GM18519 (cell line): Measurements from ENCODE around the gene UBE2E1.
A peak's percentile ranks its signal among the peaks of the same experiment; 100 is the strongest.

ENCODE experiments used
- ATAC-seq: cut with Tn5 transposase; IDR thresholded peaks from one replicate; pipeline ENCODE4 v1.9.1; 2021; ENCODE audit warnings: mild to moderate bottlenecking, moderate library complexity; ENCODE audit not compliant: unreplicated experiment, low FRiP score

UBE2E1 gene

DNA sequence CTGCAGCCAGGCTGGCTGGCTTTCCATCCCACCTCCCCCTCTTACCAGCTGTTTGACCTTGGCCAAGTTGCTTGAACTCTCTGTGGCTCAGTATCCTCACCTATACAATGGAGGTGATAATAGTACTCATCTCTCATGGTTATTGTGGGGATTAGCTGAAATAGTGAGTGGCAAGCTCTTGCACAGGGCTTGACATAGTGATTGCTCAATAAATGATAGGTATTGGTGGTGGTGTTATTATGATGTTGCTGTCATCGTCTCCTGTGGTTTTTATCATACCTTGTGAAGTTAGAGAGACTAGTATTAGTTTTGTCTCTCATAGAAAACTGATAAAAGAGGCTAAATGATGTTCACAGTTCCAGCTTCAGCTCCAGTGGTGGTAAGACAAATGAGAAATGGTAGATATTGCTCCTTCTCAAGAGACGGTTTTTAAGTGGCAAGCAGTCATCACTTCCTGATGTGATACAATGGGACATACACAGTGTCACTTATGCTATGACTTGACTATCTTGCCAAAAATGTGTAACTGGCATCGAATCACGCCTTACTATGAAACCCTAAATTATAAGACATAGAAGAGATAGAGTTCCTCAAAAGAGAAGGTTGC is 12.1 kb upstream of the UBE2E1 start:
- ATAC-seq: no peak

DNA sequence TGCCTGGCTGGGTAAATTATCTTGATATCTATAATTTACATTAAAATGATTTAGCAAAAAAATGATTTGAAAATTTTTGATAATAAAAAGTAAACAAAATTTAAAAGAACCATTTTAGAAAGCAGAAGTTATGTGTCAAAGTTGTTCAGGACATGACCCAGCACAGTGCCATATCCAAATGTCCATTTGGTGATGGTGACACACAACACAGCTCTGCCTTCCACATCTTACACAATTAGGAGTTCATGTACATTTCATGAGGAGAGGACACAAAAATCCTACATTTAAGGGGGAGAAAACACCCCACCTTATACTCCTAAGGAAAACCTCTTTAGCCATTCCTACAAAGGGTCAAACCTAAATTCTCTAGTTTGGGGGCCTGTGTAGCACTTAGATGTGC is 10.7 kb upstream of the UBE2E1 start:
- no peak for ATAC-seq

DNA sequence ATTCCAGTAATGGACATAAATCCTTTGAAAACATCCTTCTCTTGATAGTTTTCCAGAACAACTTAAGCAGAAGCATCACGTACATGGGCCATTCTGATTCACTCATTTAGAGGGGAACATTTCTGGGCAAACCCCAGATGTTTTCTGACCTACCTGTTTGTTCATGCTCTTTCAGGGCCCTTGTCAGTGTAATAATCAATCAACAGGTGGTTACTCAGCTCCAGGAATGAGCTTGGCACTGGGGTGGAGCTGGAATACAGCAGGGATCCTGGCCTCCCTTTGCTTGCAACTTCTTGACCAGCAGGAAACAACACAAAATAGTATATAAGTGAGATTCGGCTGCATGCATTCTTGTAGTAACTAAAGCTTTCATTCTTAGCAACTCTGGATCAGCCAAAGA is 9.2 kb upstream of the UBE2E1 start:
- no peak for ATAC-seq

DNA sequence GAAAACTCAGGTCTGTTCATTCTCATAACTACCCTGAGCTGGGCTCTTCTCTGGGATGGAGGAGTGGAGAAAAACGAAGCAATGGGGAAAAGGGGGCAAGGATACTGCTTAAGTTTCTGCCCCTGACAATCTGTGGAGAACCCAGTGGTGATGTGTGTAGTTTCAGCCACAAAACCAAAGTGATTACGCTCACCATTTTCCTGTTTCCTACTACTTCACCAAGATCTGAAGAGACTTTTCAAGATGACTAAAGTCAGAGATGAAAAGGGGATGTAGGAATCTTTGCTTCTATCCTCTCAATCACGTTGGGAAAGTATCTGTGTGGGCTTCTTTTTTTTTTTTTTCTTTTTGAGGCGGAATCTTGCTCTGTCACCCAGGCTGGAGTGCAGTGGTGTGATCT is 8.3 kb upstream of the UBE2E1 start:
- peak; percentile 74 for ATAC-seq

DNA sequence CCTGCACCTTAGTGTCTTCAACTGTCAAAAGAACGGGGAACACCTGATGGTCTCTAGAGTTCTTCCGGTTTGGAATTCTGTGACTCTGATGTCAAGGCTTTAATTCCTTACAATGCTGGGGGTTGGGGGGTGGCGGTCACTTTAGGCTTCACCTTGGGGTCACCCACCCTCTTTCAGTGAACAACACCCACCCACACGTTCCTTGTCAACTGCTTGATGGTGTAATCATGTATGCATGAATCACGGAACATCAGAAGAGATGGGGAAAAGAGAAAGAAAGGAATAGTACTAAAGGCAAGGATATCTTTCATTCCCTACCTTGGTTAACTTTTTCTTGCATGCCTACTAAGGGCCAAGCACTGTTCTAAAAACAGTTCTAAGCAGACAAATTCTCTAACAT is 7.3 kb upstream of the UBE2E1 start:
- no peak for ATAC-seq

DNA sequence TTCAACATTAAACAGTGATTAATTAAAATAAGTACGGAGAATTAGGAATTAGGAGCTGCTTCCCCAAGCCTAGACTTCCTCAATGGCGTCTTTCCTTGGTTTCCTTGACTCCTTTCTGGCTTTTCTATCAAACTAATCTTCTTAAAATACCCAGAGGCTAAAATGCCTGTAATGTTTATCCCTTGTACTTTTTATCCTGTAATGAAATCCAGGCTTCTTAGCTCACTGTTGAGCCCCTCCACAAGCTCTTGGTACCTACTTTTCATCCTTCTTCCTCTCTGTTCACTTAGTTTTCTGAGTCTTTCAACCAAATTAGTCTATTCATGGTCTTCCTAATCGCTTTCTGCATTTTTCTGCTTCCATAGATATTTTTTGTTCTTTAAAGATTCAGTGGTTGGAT is 6.9 kb upstream of the UBE2E1 start:
- ATAC-seq: no peak

DNA sequence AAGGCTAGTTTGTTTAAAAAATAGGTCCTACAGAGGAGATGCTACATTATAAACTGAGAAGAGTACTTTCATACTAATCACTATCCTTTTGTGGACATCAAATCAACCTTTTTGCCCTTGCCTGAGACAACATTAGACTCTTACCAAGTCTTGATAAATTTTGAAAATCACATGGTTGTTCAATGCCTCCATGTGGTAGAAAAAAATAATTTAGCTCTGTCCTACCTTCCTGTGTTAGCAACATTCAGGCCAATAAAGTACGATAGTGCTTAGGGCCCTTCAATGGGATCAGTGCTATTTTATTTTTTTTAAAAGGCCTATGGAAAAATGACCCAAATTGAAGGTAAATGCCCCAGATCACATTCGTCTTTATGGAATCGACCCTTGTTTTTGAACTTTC is 5.0 kb upstream of the UBE2E1 start:
- no peak for ATAC-seq

DNA sequence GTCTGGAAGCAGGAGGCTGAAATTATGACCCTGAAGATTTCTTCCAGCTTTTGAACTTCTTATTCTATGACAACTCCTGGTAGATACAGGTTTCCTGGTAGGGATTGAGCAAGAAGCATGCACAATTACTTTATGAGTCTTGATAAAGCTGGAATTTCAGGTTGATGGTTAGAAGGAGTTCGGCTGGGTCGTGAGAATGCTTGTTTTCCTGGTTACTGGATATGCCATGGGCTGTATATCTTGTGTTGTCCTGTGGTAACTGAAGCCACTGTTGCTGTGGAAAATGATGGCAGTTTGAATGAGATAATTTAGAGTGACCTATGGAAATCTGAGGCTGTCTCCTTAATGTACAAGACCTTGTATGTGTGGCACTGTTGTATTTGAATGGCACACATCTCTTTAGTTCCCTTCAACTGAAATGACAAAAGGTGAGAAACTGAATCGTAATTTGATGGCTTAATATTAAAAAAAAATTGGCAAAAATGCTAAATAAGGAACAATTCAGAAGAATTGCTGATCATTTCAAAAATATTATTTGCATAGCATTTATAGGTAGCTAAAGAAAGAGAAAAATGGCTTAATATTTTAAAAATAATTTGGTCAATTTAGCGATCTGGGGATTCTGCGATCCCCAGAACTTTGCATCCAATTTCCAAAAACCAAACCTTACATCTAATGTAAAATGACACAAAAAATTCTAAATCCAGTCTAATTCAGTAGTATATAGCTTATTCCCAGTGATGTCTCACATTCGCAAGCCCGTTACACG is 1.1 kb upstream of the UBE2E1 start:
- ATAC-seq: no peak

DNA sequence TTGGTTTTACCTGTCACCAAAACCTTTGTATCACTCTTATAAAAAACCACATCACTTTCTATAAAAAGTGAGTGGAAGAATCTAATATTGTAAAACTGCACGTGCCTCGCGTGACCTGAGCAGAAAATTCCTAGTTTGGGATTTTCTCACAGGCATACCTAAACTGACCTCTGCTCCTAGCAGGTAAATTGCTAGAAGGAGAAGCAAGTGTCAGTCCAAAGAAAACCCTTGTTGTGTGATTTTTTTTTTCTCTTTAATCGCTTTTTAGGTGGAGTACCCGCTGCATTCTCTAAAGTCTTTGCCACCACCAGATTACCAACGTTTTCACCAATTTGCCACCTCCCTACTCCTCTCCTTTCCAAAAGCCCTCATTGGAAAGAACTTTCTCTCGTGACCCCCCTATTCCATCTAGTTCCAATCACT is 534 bp upstream of the UBE2E1 start:
- no peak for ATAC-seq

DNA sequence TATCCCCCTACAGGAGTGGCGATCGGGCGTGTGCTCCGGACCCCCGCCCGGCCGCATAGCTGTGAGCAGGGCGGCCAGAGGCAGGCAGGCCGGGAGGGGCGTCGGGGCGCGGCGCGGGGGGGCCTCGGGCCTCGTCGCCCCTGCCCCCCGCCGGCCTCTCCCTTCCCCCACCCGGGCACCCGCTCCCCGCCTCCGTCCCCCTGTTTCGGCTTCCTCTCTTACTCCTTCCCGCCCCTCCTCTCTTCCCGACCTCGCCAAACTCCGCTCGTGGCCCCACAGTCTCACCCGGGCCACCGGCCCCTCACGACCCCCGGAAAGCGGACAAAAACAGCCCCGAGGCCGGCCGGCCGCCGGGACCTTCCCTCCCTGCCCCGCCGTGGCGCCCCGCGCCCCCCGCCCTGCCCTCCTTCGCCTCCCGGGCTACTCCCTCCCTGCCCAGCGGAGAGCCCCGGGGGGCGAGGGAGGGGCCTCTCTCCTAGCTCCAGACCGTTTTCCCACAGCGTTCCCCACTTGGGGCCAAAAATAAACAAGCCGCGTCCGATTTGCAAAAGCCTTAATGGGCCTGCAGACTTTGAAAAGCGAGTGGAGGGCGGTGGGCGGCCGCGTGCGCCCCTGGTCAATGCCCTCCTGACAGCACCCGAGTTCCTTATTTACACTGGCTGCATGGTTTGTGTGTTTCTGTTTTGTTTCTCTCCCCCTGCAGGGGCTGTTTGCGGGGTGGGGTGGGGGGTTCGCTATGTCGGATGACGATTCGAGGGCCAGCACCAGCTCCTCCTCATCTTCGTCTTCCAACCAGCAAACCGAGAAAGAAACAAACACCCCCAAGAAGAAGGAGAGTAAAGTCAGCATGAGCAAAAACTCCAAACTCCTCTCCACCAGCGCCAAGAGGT is 1.0 kb downstream of the UBE2E1 start:
- ATAC-seq: no peak

DNA sequence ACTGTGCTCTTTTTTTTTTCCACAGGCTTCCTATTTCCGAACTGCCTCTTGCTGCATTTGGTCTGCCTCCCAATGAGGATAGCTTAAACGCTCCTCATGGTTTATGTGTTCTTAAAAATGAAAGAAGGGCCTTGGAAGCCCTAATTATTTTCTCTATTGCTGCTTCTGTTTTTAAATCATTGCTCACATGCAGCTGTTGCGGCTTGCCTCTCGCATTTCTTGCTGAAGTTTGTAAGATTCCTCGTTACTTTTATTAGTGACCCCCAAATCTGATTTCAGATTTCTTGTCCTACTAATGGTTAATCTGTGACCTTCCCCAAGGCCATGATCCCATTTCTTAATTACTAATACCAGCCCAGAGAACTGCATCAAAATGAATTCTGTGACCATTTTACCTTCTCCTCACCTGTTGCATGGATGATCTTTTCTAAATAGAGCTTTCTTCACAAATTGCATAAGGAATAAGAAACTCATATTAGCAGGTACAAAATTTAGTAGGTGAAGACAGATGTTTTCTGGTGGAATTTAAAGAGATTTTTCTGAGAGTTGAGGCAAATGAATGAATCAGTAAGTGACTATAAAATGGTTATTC is 1.8 kb downstream of the UBE2E1 start:
- no peak for ATAC-seq

DNA sequence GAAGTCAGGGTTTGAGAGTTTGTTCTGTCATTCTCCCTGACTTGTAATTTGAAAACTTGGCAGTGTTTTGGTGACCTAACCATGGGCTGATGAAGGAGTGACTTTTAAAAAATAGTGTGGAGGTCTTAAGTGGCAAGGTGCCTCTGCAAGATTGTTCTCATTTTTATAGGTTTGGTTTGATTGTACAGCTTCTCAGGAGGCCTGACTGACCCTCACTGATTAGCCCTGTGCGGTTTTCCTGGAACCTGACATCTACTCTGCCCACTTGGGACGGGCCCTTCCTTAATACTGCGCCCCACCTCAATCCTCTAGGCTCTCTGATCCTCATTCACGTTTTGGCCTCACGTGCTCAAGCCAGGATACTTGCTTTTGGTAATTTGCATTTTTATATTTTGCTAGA is 2.8 kb downstream of the UBE2E1 start:
- ATAC-seq: no peak

DNA sequence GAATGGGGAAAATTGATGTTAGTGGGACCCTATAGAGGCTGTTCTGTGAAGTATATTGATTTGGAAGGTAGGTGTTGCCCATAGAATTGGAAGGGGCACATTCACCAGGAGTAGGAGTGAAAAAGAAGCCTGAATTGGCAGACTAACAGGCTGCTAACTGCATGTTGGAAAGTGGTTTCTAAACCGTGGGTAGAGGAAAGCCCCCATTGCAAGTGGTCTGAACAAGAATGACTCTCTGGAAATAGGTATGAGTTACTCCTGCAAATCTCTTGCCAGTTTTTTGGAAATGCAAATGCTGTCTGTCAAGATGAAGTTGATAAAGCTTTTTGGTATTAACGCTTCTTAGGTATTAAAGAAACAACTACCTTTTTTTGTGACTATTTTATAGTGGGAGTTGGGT is 3.5 kb downstream of the UBE2E1 start:
- ATAC-seq: no peak

DNA sequence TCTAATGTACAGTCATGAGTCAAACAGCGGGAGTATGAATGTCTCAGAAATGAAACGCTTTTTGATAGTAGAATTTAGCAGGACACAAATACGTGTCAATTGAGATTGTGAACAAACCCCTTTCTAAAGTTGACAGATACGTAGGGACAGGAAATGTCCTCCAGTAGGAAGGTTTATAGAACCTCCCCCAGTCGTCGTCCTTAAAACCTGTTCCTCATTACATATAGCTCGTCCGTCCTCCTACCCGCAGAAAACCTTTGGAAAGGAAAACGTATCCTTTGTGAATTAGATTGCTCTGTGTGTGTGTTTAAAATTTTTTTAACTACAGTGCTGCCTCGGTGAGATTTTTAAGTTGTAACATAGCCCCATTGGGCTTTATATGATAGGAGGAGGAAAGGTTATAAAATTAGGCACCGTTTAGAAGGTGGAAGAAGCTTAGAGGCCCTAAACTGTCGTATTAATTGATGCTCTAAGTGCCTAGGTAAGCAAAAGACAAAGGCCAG is 4.1 kb downstream of the UBE2E1 start:
- no peak for ATAC-seq

DNA sequence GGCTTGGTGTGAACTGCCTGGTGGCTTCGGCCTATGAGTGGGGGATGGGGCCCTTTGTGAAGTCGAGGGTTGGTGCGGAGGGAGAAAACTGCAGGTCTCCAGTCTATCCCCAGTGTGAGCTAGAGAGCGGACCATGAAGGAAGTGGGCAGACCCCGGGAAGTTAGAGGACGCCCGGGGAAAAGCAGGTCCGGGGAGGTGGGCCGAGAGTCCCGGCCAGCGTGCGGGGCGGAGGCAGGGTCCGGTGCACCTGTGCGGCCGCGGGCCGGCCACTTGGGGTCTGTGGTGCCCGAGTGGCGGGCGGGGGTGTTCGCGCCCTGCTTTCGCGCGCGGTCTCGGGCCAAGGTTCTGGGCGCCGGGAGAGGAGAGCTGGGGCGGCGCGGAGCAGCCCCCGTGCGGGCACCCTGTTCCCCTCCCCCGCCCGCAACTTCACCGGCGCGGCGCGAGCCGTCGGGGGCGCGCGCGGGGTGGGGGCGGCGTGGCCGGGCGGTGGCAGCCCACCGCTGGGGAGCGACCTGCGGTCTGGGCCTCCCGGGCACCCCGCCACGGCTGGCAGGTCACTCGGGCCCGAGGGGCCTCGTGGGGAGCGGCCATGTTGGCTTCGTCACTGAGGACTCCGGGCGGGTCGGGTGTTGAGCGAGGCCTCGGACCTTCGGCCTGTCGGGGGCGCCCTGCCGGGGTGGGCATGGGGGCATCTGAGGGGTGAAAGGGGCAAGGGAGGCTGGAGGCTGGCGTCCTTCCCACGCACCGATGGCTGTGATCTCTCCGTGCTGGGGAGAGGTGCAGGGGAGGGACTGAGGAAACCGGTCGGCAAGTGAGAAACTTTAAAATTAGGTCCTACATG is 4.8 kb downstream of the UBE2E1 start:
- ATAC-seq: no peak

DNA sequence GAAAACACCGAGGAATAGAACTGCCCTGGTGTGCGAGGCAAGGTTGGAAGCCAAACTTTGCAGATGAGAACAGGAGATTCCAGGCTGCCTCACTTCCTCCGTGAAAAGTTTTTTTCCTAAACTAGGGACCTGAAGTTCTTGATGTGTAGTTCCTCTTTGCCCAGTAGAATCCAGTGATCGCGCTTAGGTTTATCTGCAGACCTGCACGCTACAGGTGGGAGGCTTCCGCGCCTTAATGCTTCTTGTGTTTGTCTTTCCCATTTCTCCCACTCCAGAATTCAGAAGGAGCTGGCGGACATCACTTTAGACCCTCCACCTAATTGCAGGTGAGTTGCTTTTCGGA is 5.4 kb downstream of the UBE2E1 start:
- ATAC-seq: no peak

DNA sequence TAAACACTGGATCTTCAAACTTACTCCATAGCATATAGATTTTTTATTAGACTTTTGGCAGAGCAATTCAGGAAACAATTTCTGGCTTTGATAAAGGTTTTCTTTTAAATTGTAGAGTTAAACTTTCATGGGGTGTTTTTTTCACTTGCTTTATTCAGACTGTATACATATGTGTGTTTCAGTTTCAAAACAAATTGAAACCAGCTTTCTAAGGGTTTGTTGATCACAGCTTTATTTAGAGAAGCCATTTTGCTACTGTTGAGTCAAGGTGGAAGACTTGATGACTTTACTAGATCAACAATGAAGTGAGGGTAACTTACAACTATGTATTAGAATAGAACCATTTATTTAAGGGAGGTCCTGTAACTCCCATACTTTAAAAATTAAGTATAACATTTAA is 6.2 kb downstream of the UBE2E1 start:
- peak; percentile 63 for ATAC-seq

DNA sequence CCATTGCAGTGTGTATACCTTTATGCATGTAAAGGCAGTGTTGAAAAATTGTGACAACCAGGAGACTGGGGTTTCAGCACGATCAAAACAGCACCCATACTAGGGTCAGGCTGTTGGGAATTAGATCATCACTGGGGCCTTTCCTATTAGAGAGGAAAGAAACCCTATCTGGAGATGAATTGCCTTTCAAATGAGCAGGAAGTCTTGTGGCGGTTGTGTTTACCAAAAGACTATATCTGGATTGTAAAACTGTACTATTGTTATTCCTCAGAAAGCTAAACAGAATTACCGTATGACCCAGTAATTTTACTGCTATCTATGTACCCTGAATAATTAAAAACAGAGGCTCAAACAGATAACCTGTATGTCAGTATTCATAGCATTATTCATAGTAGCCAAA is 10.1 kb downstream of the UBE2E1 start:
- ATAC-seq: no peak

DNA sequence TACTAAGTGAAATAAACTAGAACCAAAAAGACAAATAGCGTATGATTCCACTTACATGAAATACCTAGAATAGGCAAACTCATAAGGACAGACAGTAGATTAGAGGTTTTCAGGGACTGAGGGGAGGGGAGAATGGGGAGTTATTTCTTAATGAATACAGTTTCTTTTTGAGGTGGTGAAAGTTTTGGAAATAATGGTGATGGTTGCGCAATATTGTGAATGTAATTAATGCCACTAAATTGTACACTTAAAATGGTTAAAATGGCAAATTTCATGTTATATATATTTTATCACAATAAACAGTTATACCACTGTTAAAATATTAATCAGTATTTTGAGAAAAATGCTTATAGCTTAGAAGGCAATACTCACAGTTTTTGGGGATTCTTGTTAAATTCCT is 11.0 kb downstream of the UBE2E1 start:
- no peak for ATAC-seq
